Astrocyte (in vitro differentiated cells and primary cell): ENCODE data around the gene ACSF3. TPM values are rescaled to one million over a fixed set of nuclear protein-coding genes. Genes with fewer than 3 reads are reported as not detected.
"Not testable (repeated sequence)": the region's sequence is repeated elsewhere in the genome, so short reads cannot be mapped to it uniquely, and the experiment has no call there.

Source experiments
- DNase-seq: peaks from one replicate; pipeline ENCODE4 v3.0.0-alpha.2; 2010; ENCODE audit warnings: low read depth
- FAIRE-seq: peaks from 2 replicates; lab custom pipeline; 2011; peaks lifted over from hg19 to GRCh38; lab: Jason Lieb, UNC
- H2AFZ ChIP-seq: 2 replicates; pipeline ENCODE4 v1.6.0; 2012; ENCODE audit warnings: low read depth, low read length, inconsistent platforms
- H3K27ac ChIP-seq: 2 replicates; pipeline ENCODE4 v1.5.1; 2011; ENCODE audit warnings: low read depth, low read length, inconsistent platforms
- H3K27me3 ChIP-seq: 2 replicates; pipeline ENCODE4 v1.6.0; 2011; ENCODE audit warnings: low read length, inconsistent platforms; ENCODE audit not compliant: insufficient read depth
- H3K36me3 ChIP-seq: 2 replicates; pipeline ENCODE4 v1.5.1; 2011; ENCODE audit warnings: low read length, inconsistent platforms; ENCODE audit not compliant: insufficient read depth
- H3K4me1 ChIP-seq: 2 replicates; pipeline ENCODE4 v1.5.1; 2011; ENCODE audit warnings: low read length, inconsistent platforms; ENCODE audit not compliant: insufficient read depth
- H3K4me2 ChIP-seq: 2 replicates; pipeline ENCODE4 v1.6.0; 2012; ENCODE audit warnings: low read length, inconsistent platforms
- H3K4me3 ChIP-seq: 2 replicates; pipeline ENCODE4 v1.5.1; 2011; ENCODE audit warnings: low read depth, mild to moderate bottlenecking, low read length, inconsistent platforms; ENCODE audit not compliant: insufficient read depth
- H3K79me2 ChIP-seq: 2 replicates; pipeline ENCODE4 v1.6.0; 2012; ENCODE audit warnings: mild to moderate bottlenecking, low read length, inconsistent platforms; ENCODE audit not compliant: insufficient read depth
- H3K9ac ChIP-seq: 2 replicates; pipeline ENCODE4 v1.6.0; 2012; ENCODE audit warnings: mild to moderate bottlenecking, low read length, inconsistent platforms
- H3K9me3 ChIP-seq: 2 replicates; pipeline ENCODE4 v1.5.1; 2012; ENCODE audit warnings: low read depth, mild to moderate bottlenecking, low read length, inconsistent platforms; ENCODE audit not compliant: insufficient read depth
- H4K20me1 ChIP-seq: 2 replicates; pipeline ENCODE4 v1.6.0; 2012; ENCODE audit warnings: low read length, inconsistent platforms; ENCODE audit not compliant: insufficient read depth
- H3K27ac Mint-ChIP-seq: one replicate; pipeline ENCODE4 v1.8.0; 2021; ENCODE audit warnings: mild to moderate bottlenecking, mixed read lengths; ENCODE audit not compliant: unreplicated experiment
- H3K27me3 Mint-ChIP-seq: one replicate; pipeline ENCODE4 v1.8.0; 2021; ENCODE audit warnings: low read depth, mixed read lengths; ENCODE audit not compliant: unreplicated experiment
- H3K36me3 Mint-ChIP-seq: one replicate; pipeline ENCODE4 v1.8.0; 2021; ENCODE audit warnings: low read depth, mixed read lengths; ENCODE audit not compliant: unreplicated experiment
- H3K4me1 Mint-ChIP-seq: one replicate; pipeline ENCODE4 v1.8.0; 2021; ENCODE audit warnings: low read depth, mixed read lengths; ENCODE audit not compliant: unreplicated experiment
- H3K4me3 Mint-ChIP-seq: one replicate; pipeline ENCODE4 v1.8.0; 2021; ENCODE audit warnings: mild to moderate bottlenecking, moderate library complexity, mixed read lengths; ENCODE audit not compliant: unreplicated experiment
- H3K9me3 Mint-ChIP-seq: one replicate; pipeline ENCODE4 v1.8.0; 2021; ENCODE audit warnings: mild to moderate bottlenecking, mixed read lengths; ENCODE audit not compliant: unreplicated experiment
- CTCF ChIP-seq: IDR thresholded peaks from 2 replicates; pipeline ENCODE4 v1.5.1; 2011; ENCODE audit warnings: low read depth, mild to moderate bottlenecking, inconsistent platforms, low read length, moderate library complexity; ENCODE audit not compliant: insufficient read depth
- EZH2 ChIP-seq: IDR thresholded peaks from 2 replicates; pipeline ENCODE4 v1.6.1; 2012; ENCODE audit warnings: mild to moderate bottlenecking, low read length, inconsistent platforms; ENCODE audit not compliant: insufficient read depth
- total RNA-seq: library from RNA; stranded (reverse); gene quantifications from 2 replicates; pipeline ENCODE4 v1.2.1, GENCODE V29; 2021

Gene ACSF3
- total RNA-seq, 1 donor from 2014 or later: 17.0 TPM

DNA sequence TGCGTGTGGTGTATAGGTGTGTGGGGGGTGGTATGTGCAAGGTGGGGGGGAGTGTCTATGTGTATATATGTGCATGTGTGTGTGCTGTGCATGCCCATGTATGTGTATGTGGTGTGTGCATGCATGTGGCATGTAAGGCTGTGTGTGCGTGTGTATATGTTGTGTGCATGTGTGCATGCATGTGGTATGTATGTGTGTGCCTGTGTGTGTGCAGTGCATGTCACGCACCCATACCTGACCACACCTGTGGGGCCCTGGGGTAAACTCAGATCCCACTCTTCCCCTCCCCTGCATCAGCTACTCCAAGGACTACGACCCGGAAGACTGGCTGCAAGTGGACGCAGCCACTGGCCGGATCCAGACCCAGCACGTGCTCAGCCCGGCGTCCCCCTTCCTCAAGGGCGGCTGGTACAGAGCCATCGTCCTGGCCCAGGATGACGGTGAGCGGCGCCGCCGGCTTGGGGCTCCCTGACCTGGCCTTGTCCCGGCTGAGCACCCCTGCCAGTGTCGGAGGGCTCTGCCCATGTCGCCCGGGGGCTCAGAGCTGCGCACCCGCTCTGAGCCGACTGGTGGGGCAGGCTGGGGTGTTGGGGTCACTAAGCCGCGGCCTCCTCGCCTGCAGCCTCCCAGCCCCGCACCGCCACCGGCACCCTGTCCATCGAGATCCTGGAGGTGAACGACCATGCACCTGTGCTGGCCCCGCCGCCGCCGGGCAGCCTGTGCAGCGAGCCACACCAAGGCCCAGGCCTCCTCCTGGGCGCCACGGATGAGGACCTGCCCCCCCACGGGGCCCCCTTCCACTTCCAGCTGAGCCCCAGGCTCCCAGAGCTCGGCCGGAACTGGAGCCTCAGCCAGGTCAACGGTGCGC is 97.6 kb downstream of the ACSF3 start:
- Histone ChIP-seq H3K4me3 (no peak overlapping the region), H2AFZ (no peak overlapping the region), H3K36me3 (no peaks in the 10 kb centered on the region), H4K20me1 (peaks cover 11% of the 10 kb centered on the region), H3K4me1 (no peaks in the 10 kb centered on the region), H3K79me2 (no peaks in the 10 kb centered on the region), H3K9me3 (no peaks in the 10 kb centered on the region), H3K4me2 (peak overlapping the region; percentile 91), H3K27me3 (no peaks in the 10 kb centered on the region), H3K27ac (no peak overlapping the region), H3K9ac (no peak overlapping the region)
- DNase-seq: no peak
- TF ChIP-seq EZH2 (no peak), CTCF (no peak)
- H3K27me3 Mint-ChIP-seq: peaks cover 4% of the 10 kb centered on the region
- H3K4me1 Mint-ChIP-seq: no peaks in the 10 kb centered on the region
- no peaks in the 10 kb centered on the region for H3K36me3 Mint-ChIP-seq
- FAIRE-seq: no peak
- H3K9me3 Mint-ChIP-seq: no peaks in the 10 kb centered on the region
- H3K4me3 Mint-ChIP-seq: peak overlapping the region; percentile 60
- no peak overlapping the region for H3K27ac Mint-ChIP-seq

GRCh38 chr16:89191901-89192185 is 98.2 kb downstream of the ACSF3 start:
- no peaks in the 10 kb centered on the region for H3K79me2 ChIP-seq
- H3K27ac ChIP-seq: no peak overlapping the region
- H3K4me3 ChIP-seq: peak overlapping the region; percentile 59
- no peaks in the 10 kb centered on the region for H3K36me3 ChIP-seq
- no peaks in the 10 kb centered on the region for H3K4me1 ChIP-seq
- peak overlapping the region; percentile 91 for H3K4me2 ChIP-seq
- peaks cover 11% of the 10 kb centered on the region for H4K20me1 ChIP-seq
- no peaks in the 10 kb centered on the region for H3K9me3 Mint-ChIP-seq
- H3K9me3 ChIP-seq: no peaks in the 10 kb centered on the region
- no peak for DNase-seq
- no peak overlapping the region for H3K27ac Mint-ChIP-seq
- no peaks in the 10 kb centered on the region for H3K27me3 ChIP-seq
- peaks cover 6% of the 10 kb centered on the region for H3K27me3 Mint-ChIP-seq
- H3K4me3 Mint-ChIP-seq: no peak overlapping the region
- no peaks in the 10 kb centered on the region for H3K36me3 Mint-ChIP-seq
- peak overlapping the region; percentile 67 for H3K9ac ChIP-seq
- TF ChIP-seq EZH2: no peak
- TF ChIP-seq CTCF: no peak
- no peak for FAIRE-seq
- H3K4me1 Mint-ChIP-seq: no peaks in the 10 kb centered on the region
- peak overlapping the region; percentile 94 for H2AFZ ChIP-seq

DNA sequence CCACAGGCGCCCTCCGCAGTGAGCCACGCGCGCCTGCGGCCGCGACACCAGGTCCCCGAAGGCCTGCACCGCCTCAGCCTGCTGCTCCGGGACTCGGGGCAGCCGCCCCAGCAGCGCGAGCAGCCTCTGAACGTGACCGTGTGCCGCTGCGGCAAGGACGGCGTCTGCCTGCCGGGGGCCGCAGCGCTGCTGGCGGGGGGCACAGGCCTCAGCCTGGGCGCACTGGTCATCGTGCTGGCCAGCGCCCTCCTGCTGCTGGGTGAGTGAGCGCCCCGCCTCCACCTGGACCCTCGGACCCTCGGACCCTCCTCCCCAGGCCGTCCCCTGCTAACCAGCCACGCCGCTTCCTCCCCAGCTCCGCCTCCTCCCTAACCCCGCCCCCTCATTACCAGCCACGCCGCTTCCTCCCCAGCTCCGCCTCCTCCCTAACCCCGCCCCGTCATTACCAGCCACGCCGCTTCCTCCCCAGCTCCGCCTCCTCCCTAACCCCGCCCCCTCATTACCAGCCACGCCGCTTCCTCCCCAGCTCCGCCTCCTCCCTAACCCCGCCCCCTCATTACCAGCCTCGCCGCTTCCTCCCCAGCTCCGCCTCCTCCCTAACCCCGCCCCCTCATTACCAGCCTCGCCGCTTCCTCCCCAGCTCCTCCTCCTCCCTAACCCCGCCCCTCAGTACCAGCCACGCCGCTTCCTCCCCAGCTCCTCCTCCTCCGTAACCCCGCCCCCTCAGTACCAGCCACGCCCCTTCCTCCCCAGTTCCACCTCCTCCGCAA is 98.7 kb downstream of the ACSF3 start:
- peak overlapping the region; percentile 59 for H3K4me3 ChIP-seq
- not testable (repeated sequence) for H3K4me1 ChIP-seq, H3K9me3 Mint-ChIP-seq, H3K79me2 ChIP-seq, H4K20me1 ChIP-seq, H3K27me3 ChIP-seq, H3K27ac Mint-ChIP-seq, H3K27ac ChIP-seq, H3K36me3 ChIP-seq, H3K36me3 Mint-ChIP-seq, H3K27me3 Mint-ChIP-seq, H3K9me3 ChIP-seq, H3K4me1 Mint-ChIP-seq, FAIRE-seq, H3K4me3 Mint-ChIP-seq
- H2AFZ ChIP-seq: peak overlapping the region; percentile 94
- peak overlapping the region; percentile 91 for H3K4me2 ChIP-seq
- H3K9ac ChIP-seq: peak overlapping the region; percentile 67
- DNase-seq: peak; percentile 87
